IgD-negative memory B cell (primary cell): Measurements from ENCODE around the gene TMEM141. TPM values are rescaled to one million over a fixed set of nuclear protein-coding genes. Genes with fewer than 3 reads are reported as not detected.

Experiments
- H3K27ac Mint-ChIP-seq, 3 donors: one replicate each; pipeline ENCODE4 v1.8.0; 2020 to 2022; ENCODE audit warnings: mild to moderate bottlenecking in 3 of 3, mixed read lengths in 3 of 3, moderate library complexity in 1 of 3
- H3K27me3 Mint-ChIP-seq: one replicate; pipeline ENCODE4 v1.8.0; 2021; ENCODE audit warnings: mixed read lengths
- H3K36me3 Mint-ChIP-seq: one replicate; pipeline ENCODE4 v1.8.0; 2020; ENCODE audit warnings: mild to moderate bottlenecking, mixed read lengths
- H3K4me1 Mint-ChIP-seq, 3 donors: one replicate each; pipeline ENCODE4 v1.8.0; 2020 to 2022; ENCODE audit warnings: mixed read lengths in 3 of 3, mild to moderate bottlenecking in 1 of 3
- H3K4me3 Mint-ChIP-seq, 4 donors: one replicate each; pipeline ENCODE4 v1.8.0; 2020 to 2022; ENCODE audit warnings: mild to moderate bottlenecking in 4 of 4, mixed read lengths in 4 of 4, moderate library complexity in 3 of 4
- H3K9me3 Mint-ChIP-seq, 3 donors: one replicate each; pipeline ENCODE4 v1.8.0; 2020 to 2021; ENCODE audit warnings: mixed read lengths in 3 of 3, mild to moderate bottlenecking in 1 of 3
- polyA plus RNA-seq: library from polyadenylated mRNA; unstranded; fragments of 300-500 nt; fragmentation: Illumina TruSeq; gene quantifications from one replicate; pipeline ENCODE4 v1.2.3, GENCODE V29; 2021

Gene TMEM141
- polyA plus RNA-seq, 1 donor from 2014 or later = 45.9 TPM

- Mint-ChIP-seq H3K36me3 (no peaks in the 10 kb centered on the region), H3K27ac (no peak overlapping the region), H3K9me3 (no peaks in the 10 kb centered on the region), H3K27me3 (no peaks in the 10 kb centered on the region), H3K4me3 (peak overlapping the region in 1 of 4 donors; percentile 27), H3K4me1 (peaks cover 0 to 4% (median 0%) of the 10 kb centered on the region in 3 donors)
These were observed 30.8 kb downstream of the TMEM141 start for GRCh38 chr9:136821826-136822544.

- no peak overlapping the region for H3K27ac Mint-ChIP-seq
- no peaks in the 10 kb centered on the region for H3K27me3 Mint-ChIP-seq
- H3K36me3 Mint-ChIP-seq = no peaks in the 10 kb centered on the region
- peaks cover 0 to 4% (median 0%) of the 10 kb centered on the region in 3 donors for H3K4me1 Mint-ChIP-seq
- H3K9me3 Mint-ChIP-seq = no peaks in the 10 kb centered on the region
- no peak overlapping the region for H3K4me3 Mint-ChIP-seq
These were observed 32.2 kb downstream of the TMEM141 start for GRCh38 chr9:136823136-136824046.

DNA sequence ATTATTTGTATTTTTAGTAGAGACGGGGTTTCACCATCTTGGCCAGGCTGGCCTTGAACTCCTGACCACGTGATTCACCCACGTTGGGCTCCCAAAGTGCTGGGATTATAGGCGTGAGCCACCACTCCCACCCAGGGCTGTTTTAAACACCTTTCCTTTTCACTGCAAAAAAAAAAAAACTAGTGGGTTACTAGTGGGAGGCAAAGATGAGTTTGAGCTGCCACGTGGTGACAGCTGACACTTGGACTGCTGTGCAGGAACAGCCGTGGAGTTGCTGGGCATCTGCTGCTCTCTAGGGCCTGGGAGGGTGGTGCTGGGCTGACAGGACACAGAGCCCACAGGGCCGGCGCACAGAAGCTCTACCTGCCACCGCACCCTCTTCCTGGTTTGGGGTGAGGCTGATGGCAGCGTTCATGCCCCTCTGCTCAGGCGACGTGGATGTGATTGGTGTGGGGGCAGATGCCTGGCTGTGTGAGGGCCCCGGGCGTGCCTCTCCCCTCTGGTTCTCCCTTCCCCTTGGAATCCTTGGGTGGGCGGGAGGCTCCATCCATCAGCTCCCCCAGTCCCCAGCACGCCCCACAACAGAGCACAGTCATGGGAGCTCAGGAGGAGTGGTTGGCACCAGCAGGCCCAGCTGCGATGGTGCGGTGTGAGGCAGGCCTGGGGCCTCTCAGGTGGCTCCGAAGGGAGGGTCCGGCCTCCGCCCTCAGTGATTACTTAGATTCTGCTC, 33.5 kb downstream of the TMEM141 start:
- H3K27ac Mint-ChIP-seq = no peak overlapping the region
- no peaks in the 10 kb centered on the region for H3K36me3 Mint-ChIP-seq
- no peak overlapping the region for H3K4me3 Mint-ChIP-seq
- H3K4me1 Mint-ChIP-seq = peaks cover 0 to 2% (median 0%) of the 10 kb centered on the region in 3 donors
- H3K27me3 Mint-ChIP-seq = no peaks in the 10 kb centered on the region
- no peaks in the 10 kb centered on the region for H3K9me3 Mint-ChIP-seq

DNA sequence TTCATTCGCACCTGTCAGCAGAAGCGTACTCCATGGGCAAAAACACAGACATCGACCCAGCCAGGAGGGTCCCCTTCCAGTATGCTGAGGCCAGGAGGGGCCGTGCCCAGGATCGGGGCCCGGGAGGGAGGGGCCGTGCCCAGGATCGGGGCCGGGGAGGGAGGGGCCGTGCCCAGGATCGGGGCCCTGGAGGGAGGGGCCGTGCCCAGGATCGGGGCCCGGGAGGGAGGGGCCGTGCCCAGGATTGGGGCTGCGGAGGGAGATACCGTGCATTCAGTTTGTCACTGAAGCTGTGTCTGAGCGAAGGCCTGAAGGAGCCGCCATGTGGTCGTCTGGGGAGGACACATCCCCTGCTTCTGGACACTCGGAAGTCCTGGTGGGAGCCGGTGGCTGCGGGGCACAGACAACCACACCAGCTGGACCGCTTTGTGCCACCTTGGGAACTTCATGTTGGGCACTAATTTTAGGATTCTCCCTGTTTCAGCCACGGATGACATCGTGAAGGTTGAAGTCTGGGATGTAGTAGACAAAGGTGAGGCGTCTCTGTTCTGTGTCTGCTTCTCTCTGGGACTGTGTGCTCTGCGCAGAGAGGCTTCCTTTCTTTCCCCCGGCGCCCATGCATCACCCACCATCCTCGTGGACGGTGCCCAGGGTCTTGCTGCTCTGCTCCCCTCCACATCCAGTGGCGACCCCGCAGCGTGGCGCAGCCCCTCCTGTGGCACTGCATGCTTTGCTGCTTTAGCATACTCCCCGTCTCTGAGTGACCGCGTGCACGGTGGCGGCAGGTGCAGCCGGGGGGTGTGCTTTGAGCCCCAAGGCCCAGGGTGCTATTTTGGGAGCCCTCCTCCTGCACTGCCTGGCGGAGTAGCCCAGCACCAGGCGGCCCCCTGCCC, 34.4 kb downstream of the TMEM141 start:
- Mint-ChIP-seq H3K4me1 (peaks cover 0 to 2% (median 0%) of the 10 kb centered on the region in 3 donors), H3K4me3 (no peak overlapping the region), H3K27me3 (no peaks in the 10 kb centered on the region), H3K9me3 (no peaks in the 10 kb centered on the region), H3K27ac (no peak overlapping the region), H3K36me3 (no peaks in the 10 kb centered on the region)

- Mint-ChIP-seq H3K4me3 (no peak overlapping the region), H3K27ac (no peak overlapping the region), H3K27me3 (no peaks in the 10 kb centered on the region), H3K36me3 (no peaks in the 10 kb centered on the region), H3K4me1 (no peaks in the 10 kb centered on the region), H3K9me3 (no peaks in the 10 kb centered on the region)
These were observed 35.0 kb downstream of the TMEM141 start for GRCh38 chr9:136826188-136826541.

DNA sequence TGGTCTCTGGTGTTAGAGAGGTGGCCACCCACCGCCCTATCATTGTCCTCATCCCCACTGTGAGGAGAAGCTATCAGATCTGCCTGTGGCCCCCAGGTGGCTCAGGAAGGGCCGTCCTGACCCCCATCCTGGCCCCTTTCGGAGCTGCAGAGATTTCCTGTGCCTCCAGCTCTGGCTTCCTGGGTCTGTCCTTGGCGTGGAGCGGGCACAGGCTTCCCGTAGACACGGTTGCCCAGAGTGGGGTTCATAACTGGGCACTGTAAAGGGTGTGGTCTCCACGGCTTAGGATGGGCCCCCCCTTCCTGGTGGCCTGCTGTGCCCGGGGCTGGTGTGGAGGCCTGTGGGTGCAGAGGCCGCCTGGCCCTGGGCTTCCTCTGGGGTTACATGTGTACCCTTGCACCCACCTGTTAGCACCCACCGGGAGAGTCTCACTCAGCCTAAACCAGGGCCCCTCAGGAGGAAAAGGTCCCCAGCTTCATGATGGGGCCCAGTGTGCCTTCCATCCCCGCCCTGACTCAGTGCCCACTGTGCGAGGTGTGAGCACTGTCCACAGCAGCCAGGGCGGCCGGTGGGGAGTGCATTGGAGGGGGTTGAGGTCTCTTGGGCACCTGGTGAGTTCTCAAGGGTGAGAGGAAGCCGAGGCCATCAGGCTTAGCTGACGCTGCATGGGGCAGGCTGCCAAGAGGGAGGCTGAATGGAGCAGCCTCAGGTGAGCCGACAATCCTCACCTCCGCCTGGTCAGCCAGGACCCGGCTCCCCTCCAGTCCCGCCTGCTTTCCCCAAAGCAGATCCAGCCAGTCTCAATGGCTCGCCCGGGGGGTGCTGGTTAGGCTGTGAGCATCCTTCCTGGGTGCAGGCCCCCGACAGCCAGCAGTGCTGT, 35.8 kb downstream of the TMEM141 start:
- no peaks in the 10 kb centered on the region for H3K27me3 Mint-ChIP-seq
- no peaks in the 10 kb centered on the region for H3K36me3 Mint-ChIP-seq
- H3K27ac Mint-ChIP-seq = no peak overlapping the region
- no peak overlapping the region for H3K4me3 Mint-ChIP-seq
- H3K9me3 Mint-ChIP-seq = no peaks in the 10 kb centered on the region
- H3K4me1 Mint-ChIP-seq = no peaks in the 10 kb centered on the region

- Mint-ChIP-seq H3K27ac (no peak overlapping the region), H3K9me3 (no peaks in the 10 kb centered on the region), H3K4me3 (peak overlapping the region in 1 of 4 donors; percentile 74), H3K4me1 (no peaks in the 10 kb centered on the region), H3K36me3 (no peaks in the 10 kb centered on the region), H3K27me3 (no peaks in the 10 kb centered on the region)
These were observed 36.8 kb downstream of the TMEM141 start for GRCh38 chr9:136827794-136828473.

GRCh38 chr9:136828474-136829140, 37.5 kb downstream of the TMEM141 start:
- H3K4me3 Mint-ChIP-seq = no peak overlapping the region
- no peaks in the 10 kb centered on the region for H3K36me3 Mint-ChIP-seq
- no peak overlapping the region for H3K27ac Mint-ChIP-seq
- H3K27me3 Mint-ChIP-seq = no peaks in the 10 kb centered on the region
- no peaks in the 10 kb centered on the region for H3K4me1 Mint-ChIP-seq
- H3K9me3 Mint-ChIP-seq = no peaks in the 10 kb centered on the region

- H3K36me3 Mint-ChIP-seq = no peaks in the 10 kb centered on the region
- H3K9me3 Mint-ChIP-seq = no peaks in the 10 kb centered on the region
- no peaks in the 10 kb centered on the region for H3K4me1 Mint-ChIP-seq
- no peak overlapping the region for H3K4me3 Mint-ChIP-seq
- no peak overlapping the region for H3K27ac Mint-ChIP-seq
- no peaks in the 10 kb centered on the region for H3K27me3 Mint-ChIP-seq
These were observed 38.3 kb downstream of the TMEM141 start for GRCh38 chr9:136829412-136829811.

GRCh38 chr9:136829981-136830885, 39.1 kb downstream of the TMEM141 start:
- Mint-ChIP-seq H3K9me3 (no peaks in the 10 kb centered on the region), H3K27me3 (no peaks in the 10 kb centered on the region), H3K4me3 (no peak overlapping the region), H3K36me3 (no peaks in the 10 kb centered on the region), H3K27ac (no peak overlapping the region), H3K4me1 (no peaks in the 10 kb centered on the region)

DNA sequence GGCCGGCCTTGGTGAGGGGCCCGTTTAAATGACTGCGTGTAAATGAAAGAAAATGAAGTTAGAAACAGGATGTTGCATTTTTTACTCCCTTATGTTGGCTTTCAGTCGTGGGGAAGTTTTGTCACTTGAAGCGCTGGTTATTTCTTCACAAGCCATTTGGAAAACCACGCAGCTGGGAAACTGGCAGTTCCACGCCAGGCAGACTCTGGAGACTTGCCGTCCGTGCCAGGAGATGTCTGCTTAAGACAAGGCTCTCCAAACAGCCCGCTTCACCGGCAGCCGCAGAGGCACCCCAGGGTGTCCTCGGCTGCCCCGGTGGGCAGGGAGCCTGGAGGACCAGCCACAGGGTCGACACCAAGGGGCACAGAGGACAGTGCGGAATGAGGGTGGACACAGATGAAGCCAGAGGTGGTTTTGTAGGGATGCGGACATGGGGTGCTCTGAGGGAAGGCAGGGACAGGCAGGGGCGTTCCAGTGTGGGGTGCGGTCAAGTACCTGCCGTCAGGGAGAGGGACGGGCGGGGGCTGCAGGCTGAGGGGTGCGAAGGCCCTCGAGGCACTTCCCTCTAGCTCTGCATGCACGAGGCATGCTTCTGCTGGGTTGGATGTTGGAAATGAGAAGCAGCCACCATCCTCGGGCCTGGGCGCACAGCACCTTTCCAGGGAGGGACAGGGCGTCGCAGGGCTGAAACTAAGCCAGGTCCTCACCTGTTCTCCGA, 40.0 kb downstream of the TMEM141 start:
- Mint-ChIP-seq H3K4me3 (no peak overlapping the region), H3K4me1 (no peaks in the 10 kb centered on the region), H3K36me3 (no peaks in the 10 kb centered on the region), H3K9me3 (no peaks in the 10 kb centered on the region), H3K27ac (no peak overlapping the region), H3K27me3 (no peaks in the 10 kb centered on the region)

DNA sequence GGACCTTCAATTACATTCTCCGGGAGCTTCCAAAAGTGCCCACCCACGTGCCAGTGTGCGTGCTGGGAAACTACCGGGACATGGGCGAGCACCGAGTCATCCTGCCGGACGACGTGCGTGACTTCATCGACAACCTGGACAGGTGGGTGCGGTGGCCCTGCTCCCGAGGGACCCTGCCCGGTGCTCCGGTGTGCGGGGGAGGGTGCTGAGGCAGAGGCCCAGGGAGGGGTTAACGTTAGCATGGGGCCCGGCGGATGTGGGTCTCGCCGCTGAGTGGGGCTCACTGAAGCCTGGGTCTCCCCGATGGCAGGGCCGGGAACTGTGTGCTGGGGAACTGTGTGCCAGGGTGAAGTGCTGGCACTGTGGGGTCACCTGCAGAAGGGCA, 40.6 kb downstream of the TMEM141 start:
- H3K36me3 Mint-ChIP-seq = no peaks in the 10 kb centered on the region
- H3K4me1 Mint-ChIP-seq = no peaks in the 10 kb centered on the region
- H3K27ac Mint-ChIP-seq = no peak overlapping the region
- no peak overlapping the region for H3K4me3 Mint-ChIP-seq
- H3K27me3 Mint-ChIP-seq = no peaks in the 10 kb centered on the region
- no peaks in the 10 kb centered on the region for H3K9me3 Mint-ChIP-seq
